Stimulated activated CD4-positive, alpha-beta T cell treated with anti-CD3 and anti-CD28 coated beads, Interleukin-12 subunit alpha, Interleukin-12 subunit beta, amount 100 ng/mL, for 48 hours (primary cell): Measurements from ENCODE around the gene CHN1.

Experiments
- DNase-seq, 3 donors: peaks; one replicate each; pipeline ENCODE4 v3.0.0-alpha.2; 2020; ENCODE audit warnings: low read depth in 2 of 3, low spot score in 1 of 3

Gene CHN1

GRCh38 chr2:174830561-174830960, 174.6 kb downstream of the CHN1 start:
- no peak for DNase-seq

- no peak for DNase-seq
These were observed 175.6 kb downstream of the CHN1 start for GRCh38 chr2:174829550-174829949.

- DNase-seq, result no peak
These were observed 177.5 kb downstream of the CHN1 start for GRCh38 chr2:174827371-174828369.

- no peak for DNase-seq
These were observed 179.1 kb downstream of the CHN1 start for GRCh38 chr2:174826051-174826450.

GRCh38 chr2:174824068-174824467, 181.1 kb downstream of the CHN1 start:
- DNase-seq, result no peak

GRCh38 chr2:174821628-174822027, 183.6 kb downstream of the CHN1 start:
- DNase-seq, result no peak

GRCh38 chr2:174820361-174820760, 184.8 kb downstream of the CHN1 start:
- DNase-seq, result no peak

GRCh38 chr2:174815526-174815925, 189.7 kb downstream of the CHN1 start:
- no peak for DNase-seq

- no peak for DNase-seq
These were observed 193.1 kb downstream of the CHN1 start for GRCh38 chr2:174812037-174812436.

- DNase-seq, result no peak
These were observed 197.2 kb downstream of the CHN1 start for GRCh38 chr2:174807931-174808330.

GRCh38 chr2:174805803-174806202, 199.4 kb downstream of the CHN1 start:
- no peak for DNase-seq

- DNase-seq, result no peak
These were observed 202.7 kb downstream of the CHN1 start for GRCh38 chr2:174802459-174802858.

GRCh38 chr2:174800436-174801205, 204.6 kb downstream of the CHN1 start:
- no peak for DNase-seq

- no peak for DNase-seq
These were observed 206.4 kb downstream of the CHN1 start for GRCh38 chr2:174798801-174799200.

GRCh38 chr2:174797781-174798276, 207.4 kb downstream of the CHN1 start:
- DNase-seq, result no peak

- DNase-seq, result no peak
These were observed 208.8 kb downstream of the CHN1 start for GRCh38 chr2:174796319-174796771.

GRCh38 chr2:174794851-174795374, 210.3 kb downstream of the CHN1 start:
- DNase-seq, result peak in 1 of 3 donors; percentile 13

- no peak for DNase-seq
These were observed 212.7 kb downstream of the CHN1 start for GRCh38 chr2:174792309-174793025.

- DNase-seq, result no peak
These were observed 213.4 kb downstream of the CHN1 start for GRCh38 chr2:174791746-174792280.

- DNase-seq, result no peak
These were observed 214.2 kb downstream of the CHN1 start for GRCh38 chr2:174791020-174791419.

- DNase-seq, result no peak
These were observed 216.2 kb downstream of the CHN1 start for GRCh38 chr2:174789001-174789400.
